Hepatocyte (in vitro differentiated cells): ENCODE data around the gene TEKT5.

Experiments used
- CTCF ChIP-seq: fragments of 200-600 bp; sonication (generic); IDR thresholded peaks from 2 replicates; pipeline ENCODE4 v1.5.1; 2016; ENCODE audit warnings: antibody characterized with exemption, mild to moderate bottlenecking; ENCODE audit not compliant: poor library complexity
- EZH2 ChIP-seq: fragments of 200-600 bp; sonication (generic); IDR thresholded peaks from 2 replicates; pipeline ENCODE4 v1.6.1; 2016; ENCODE audit warnings: antibody characterized with exemption, mild to moderate bottlenecking, borderline replicate concordance
- EZH2phosphoT487 ChIP-seq: fragments of 200-600 bp; sonication (generic); IDR thresholded peaks from one replicate; pipeline ENCODE4 v1.6.1; 2018; ENCODE audit warnings: antibody characterized with exemption, mild to moderate bottlenecking, low read depth, moderate library complexity; ENCODE audit not compliant: unreplicated experiment, severe bottlenecking

- TF ChIP-seq EZH2 (no peak), CTCF (no peak), EZH2phosphoT487 (no peak)
Observed at GRCh38 chr16:10678655-10679054, 16.1 kb downstream of the TEKT5 start.
